Mesenchymal stem cell (in vitro differentiated cells and primary cell): ENCODE results near the gene LRRC28.

ENCODE experiments used
- DNase-seq: peaks from one replicate; pipeline ENCODE4 v3.0.0-alpha.2; 2013
- H2AFZ ChIP-seq: one replicate; pipeline ENCODE4 v1.6.1; 2013; ENCODE audit warnings: low read depth, mild to moderate bottlenecking, control low read depth, inconsistent platforms, low read length, moderate library complexity
- H2AK5ac ChIP-seq: 2 replicates; pipeline ENCODE4 v1.6.1; 2013; ENCODE audit warnings: low read length, moderate library complexity, mild to moderate bottlenecking, inconsistent platforms; ENCODE audit not compliant: severe bottlenecking
- H2BK120ac ChIP-seq: one replicate; pipeline ENCODE4 v1.6.1; 2013; ENCODE audit warnings: low read depth, mild to moderate bottlenecking, inconsistent platforms, low read length, moderate library complexity
- H2BK12ac ChIP-seq, 2 experiments: one replicate each; pipeline ENCODE4 v1.6.1; 2013; ENCODE audit warnings: inconsistent platforms in 2 of 2, low read length in 2 of 2, mild to moderate bottlenecking in 2 of 2, moderate library complexity in 2 of 2, control low read depth in 1 of 2
- H2BK15ac ChIP-seq: one replicate; pipeline ENCODE4 v1.6.1; 2013; ENCODE audit warnings: mild to moderate bottlenecking, low read depth, inconsistent platforms; ENCODE audit not compliant: poor library complexity, severe bottlenecking
- H2BK5ac ChIP-seq: 2 replicates; pipeline ENCODE4 v1.6.1; 2013; ENCODE audit warnings: low read depth, mild to moderate bottlenecking, low read length, control low read depth, inconsistent platforms; ENCODE audit not compliant: poor library complexity, severe bottlenecking
- H3K14ac ChIP-seq, 2 experiments: one replicate each; pipeline ENCODE4 v1.6.1; 2013; ENCODE audit warnings: inconsistent platforms in 2 of 2, low read length in 2 of 2, control low read depth in 1 of 2, mild to moderate bottlenecking in 1 of 2, moderate library complexity in 1 of 2
- H3K18ac ChIP-seq, 2 experiments: one replicate each; pipeline ENCODE4 v1.6.1; 2013; ENCODE audit warnings: inconsistent platforms in 2 of 2, low read length in 2 of 2, control low read depth in 1 of 2, low read depth in 1 of 2, mild to moderate bottlenecking in 1 of 2
- H3K23ac ChIP-seq, 2 experiments: one replicate each; pipeline ENCODE4 v1.6.1; 2013; ENCODE audit warnings: inconsistent platforms in 2 of 2, low read length in 2 of 2, mild to moderate bottlenecking in 2 of 2, moderate library complexity in 2 of 2, control low read depth in 1 of 2
- H3K27ac ChIP-seq: 2 replicates; pipeline ENCODE4 v1.5.1; 2013; ENCODE audit warnings: mild to moderate bottlenecking, moderate library complexity, low read length, control low read depth, inconsistent platforms; ENCODE audit not compliant: poor library complexity, severe bottlenecking
- H3K27me3 ChIP-seq, 2 experiments: 2 replicates each; pipeline versions ENCODE4 v1.6.1 to v1.7.0; 2013; ENCODE audit warnings: low read length in 2 of 2, mild to moderate bottlenecking in 2 of 2, moderate library complexity in 2 of 2, control low read depth in 1 of 2, inconsistent platforms in 1 of 2; ENCODE audit not compliant: control insufficient read depth in 1 of 2, insufficient read depth in 1 of 2
- H3K36me3 ChIP-seq, 2 experiments: 2 replicates each; pipeline versions ENCODE4 v1.6.1 to v1.7.0; 2013; ENCODE audit warnings: low read length in 2 of 2, control low read depth in 1 of 2, inconsistent platforms in 1 of 2, low read depth in 1 of 2, mild to moderate bottlenecking in 1 of 2; ENCODE audit not compliant: insufficient read depth in 2 of 2, control insufficient read depth in 1 of 2
- H3K4ac ChIP-seq, 2 experiments: one replicate each; pipeline ENCODE4 v1.6.1; 2013; ENCODE audit warnings: inconsistent platforms in 2 of 2, low read length in 2 of 2, mild to moderate bottlenecking in 2 of 2, moderate library complexity in 2 of 2, control low read depth in 1 of 2, low read depth in 1 of 2
- H3K4me1 ChIP-seq: 2 replicates; pipeline ENCODE4 v1.6.1; 2013; ENCODE audit warnings: low read depth, low read length, control low read depth; ENCODE audit not compliant: control insufficient read depth, insufficient read depth
- H3K4me2 ChIP-seq: 2 replicates; pipeline ENCODE4 v1.6.1; 2013; ENCODE audit warnings: low read length, mild to moderate bottlenecking, inconsistent platforms; ENCODE audit not compliant: poor library complexity, severe bottlenecking
- H3K4me3 ChIP-seq, 2 experiments: 2 replicates each; pipeline versions ENCODE4 v1.5.1 to v1.7.0; 2013; ENCODE audit warnings: low read length in 2 of 2, mild to moderate bottlenecking in 2 of 2, control low read depth in 1 of 2, low read depth in 1 of 2; ENCODE audit not compliant: insufficient read depth in 1 of 2
- H3K79me1 ChIP-seq: replicated peaks from 2 replicates; pipeline ENCODE4 v1.6.1; 2013; ENCODE audit warnings: mild to moderate bottlenecking, control low read depth, low read length, inconsistent platforms; ENCODE audit not compliant: poor library complexity, severe bottlenecking
- H3K9ac ChIP-seq: 2 replicates; pipeline ENCODE4 v1.7.0; 2013; ENCODE audit warnings: mild to moderate bottlenecking, low read length, moderate library complexity
- H3K9me3 ChIP-seq: 2 replicates; pipeline ENCODE4 v1.7.0; 2013; ENCODE audit warnings: mild to moderate bottlenecking, low read length; ENCODE audit not compliant: control insufficient read depth
- H4K8ac ChIP-seq: one replicate; pipeline ENCODE4 v1.6.1; 2013; ENCODE audit warnings: inconsistent platforms, mild to moderate bottlenecking, low read length, moderate library complexity
- H4K91ac ChIP-seq: one replicate; pipeline ENCODE4 v1.6.1; 2013; ENCODE audit warnings: mild to moderate bottlenecking, low read length, inconsistent platforms
- WGBS: methylation state at CpG from one replicate; pipeline ENCODE4 v1.1.7; 2013; ENCODE audit warnings: mixed read lengths; 5-methylcytosine and 5-hydroxymethylcytosine counted together

The LRRC28 gene

GRCh38 chr15:99336794-99337193 is 85.5 kb downstream of the LRRC28 start:
- no peak overlapping the region for H3K18ac ChIP-seq
- no peak overlapping the region for H3K23ac ChIP-seq
- DNase-seq = no peak
- no peak overlapping the region for H4K91ac ChIP-seq
- no peak overlapping the region for H2AFZ ChIP-seq
- peaks cover 4% of the 10 kb centered on the region for H3K79me1 ChIP-seq
- 68% methylated on average over 1 of the region's 1 CpG for WGBS
- no peak overlapping the region for H2BK5ac ChIP-seq
- H4K8ac ChIP-seq = no peak overlapping the region
- H3K9ac ChIP-seq = no peak overlapping the region
- no peaks in the 10 kb centered on the region for H3K27me3 ChIP-seq
- no peak overlapping the region for H2AK5ac ChIP-seq
- H2BK120ac ChIP-seq = no peak overlapping the region
- no peak overlapping the region for H3K4ac ChIP-seq
- no peak overlapping the region for H2BK15ac ChIP-seq
- H3K27ac ChIP-seq = no peak overlapping the region
- H2BK12ac ChIP-seq = no peak overlapping the region
- H3K4me2 ChIP-seq = no peak overlapping the region
- H3K9me3 ChIP-seq = no peaks in the 10 kb centered on the region
- H3K4me1 ChIP-seq = peaks cover 3% of the 10 kb centered on the region
- H3K4me3 ChIP-seq = no peak overlapping the region
- H3K14ac ChIP-seq = no peak overlapping the region
- H3K36me3 ChIP-seq = peaks cover 0 to 28% of the 10 kb centered on the region in 2 experiments

GRCh38 chr15:99340347-99340746 is 89.1 kb downstream of the LRRC28 start:
- Histone ChIP-seq H3K9me3 (no peaks in the 10 kb centered on the region), H3K27ac (peak overlapping the region; percentile 75), H2BK12ac (no peak overlapping the region), H3K27me3 (no peaks in the 10 kb centered on the region), H3K23ac (no peak overlapping the region), H4K91ac (no peak overlapping the region), H2AFZ (no peak overlapping the region), H2BK15ac (no peak overlapping the region), H3K79me1 (peaks cover 2% of the 10 kb centered on the region), H3K14ac (no peak overlapping the region), H3K4me2 (peak overlapping the region; percentile 38), H3K18ac (no peak overlapping the region), H3K4ac (no peak overlapping the region), H2BK5ac (no peak overlapping the region), H3K4me3 (no peak overlapping the region), H3K9ac (peak overlapping the region; percentile 69), H4K8ac (no peak overlapping the region), H3K4me1 (peaks cover 8% of the 10 kb centered on the region), H2AK5ac (no peak overlapping the region), H3K36me3 (peaks cover 3 to 27% of the 10 kb centered on the region in 2 experiments), H2BK120ac (no peak overlapping the region)
- WGBS = 93% methylated on average over 3 of the region's 3 CpGs
- no peak for DNase-seq

- 70% methylated on average over 1 of the region's 1 CpG for WGBS
- Histone ChIP-seq H2BK120ac (no peak overlapping the region), H4K8ac (no peak overlapping the region), H3K23ac (no peak overlapping the region), H3K4me3 (no peak overlapping the region), H3K27me3 (no peaks in the 10 kb centered on the region), H3K14ac (no peak overlapping the region), H3K4me2 (no peak overlapping the region), H4K91ac (no peak overlapping the region), H3K4me1 (peaks cover 10% of the 10 kb centered on the region), H3K9ac (no peak overlapping the region), H3K4ac (no peak overlapping the region), H3K27ac (no peak overlapping the region), H3K18ac (no peak overlapping the region), H2AK5ac (no peak overlapping the region), H3K9me3 (no peaks in the 10 kb centered on the region), H2AFZ (no peak overlapping the region), H2BK15ac (no peak overlapping the region), H3K79me1 (no peaks in the 10 kb centered on the region), H2BK12ac (no peak overlapping the region), H3K36me3 (peaks cover 3 to 17% of the 10 kb centered on the region in 2 experiments), H2BK5ac (no peak overlapping the region)
- DNase-seq = peak; percentile 4
Measured at GRCh38 chr15:99341786-99342185, 90.5 kb downstream of the LRRC28 start.

GRCh38 chr15:99343208-99343607 is 91.9 kb downstream of the LRRC28 start:
- Histone ChIP-seq H2BK15ac (no peak overlapping the region), H3K4ac (no peak overlapping the region), H3K9ac (no peak overlapping the region), H2BK5ac (no peak overlapping the region), H3K14ac (no peak overlapping the region), H2BK12ac (no peak overlapping the region), H3K36me3 (peaks cover 3 to 13% of the 10 kb centered on the region in 2 experiments), H2AK5ac (peak overlapping the region; percentile 58), H3K79me1 (no peaks in the 10 kb centered on the region), H3K27ac (no peak overlapping the region), H2BK120ac (no peak overlapping the region), H2AFZ (no peak overlapping the region), H4K8ac (no peak overlapping the region), H3K4me3 (no peak overlapping the region), H4K91ac (no peak overlapping the region), H3K23ac (no peak overlapping the region), H3K18ac (no peak overlapping the region), H3K4me1 (peaks cover 10% of the 10 kb centered on the region), H3K9me3 (no peaks in the 10 kb centered on the region), H3K4me2 (no peak overlapping the region), H3K27me3 (no peaks in the 10 kb centered on the region)
- DNase-seq = no peak
